Peyer's patch (tissue), 4 donors: Measurements from ENCODE around the gene CT45A2.
"Not testable (repeated sequence)": the region's sequence is repeated elsewhere in the genome, so short reads cannot be mapped to it uniquely, and the experiment has no call there.

Source experiments
- POLR2A ChIP-seq, 2 donors: fragments of 450-650 bp; IDR thresholded peaks; one replicate each; pipeline ENCODE4 v1.5.1; 2017; ENCODE audit warnings: antibody characterized with exemption in 2 of 2, mild to moderate bottlenecking in 2 of 2, moderate library complexity in 2 of 2
- TF ChIP-seq, protein P1 (sequence below), 6 experiments: fragments of 450-650 bp in 4 of 6; fragments of 200-600 bp in 2 of 6; sonication (generic) in 1 of 6; IDR thresholded peaks; one replicate each; pipeline ENCODE4 v1.5.1; 2017 to 2019; ENCODE audit warnings: antibody characterized with exemption in 6 of 6, mild to moderate bottlenecking in 3 of 6, moderate library complexity in 1 of 6

DNA sequence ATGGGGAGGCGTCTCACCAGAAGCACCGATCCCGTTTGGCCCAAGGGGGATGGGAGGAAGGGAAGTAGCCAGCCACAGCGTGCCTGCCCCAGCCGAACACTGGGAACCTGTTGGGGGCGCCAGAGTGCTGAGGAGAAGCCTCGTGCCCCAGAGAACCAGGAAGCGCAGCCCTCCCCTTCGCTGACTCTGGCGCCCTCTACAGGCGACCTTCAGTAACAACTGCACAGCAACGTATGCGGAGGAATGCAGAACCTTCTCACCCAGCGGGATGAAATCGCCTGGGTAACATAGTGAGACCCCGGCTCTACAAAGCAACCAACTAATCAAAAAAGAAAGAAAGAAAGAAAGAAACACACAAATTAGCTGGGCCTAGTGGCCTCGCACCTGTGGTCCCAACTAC, at the start of gene CT45A2:
- TF ChIP-seq, protein P1, sequence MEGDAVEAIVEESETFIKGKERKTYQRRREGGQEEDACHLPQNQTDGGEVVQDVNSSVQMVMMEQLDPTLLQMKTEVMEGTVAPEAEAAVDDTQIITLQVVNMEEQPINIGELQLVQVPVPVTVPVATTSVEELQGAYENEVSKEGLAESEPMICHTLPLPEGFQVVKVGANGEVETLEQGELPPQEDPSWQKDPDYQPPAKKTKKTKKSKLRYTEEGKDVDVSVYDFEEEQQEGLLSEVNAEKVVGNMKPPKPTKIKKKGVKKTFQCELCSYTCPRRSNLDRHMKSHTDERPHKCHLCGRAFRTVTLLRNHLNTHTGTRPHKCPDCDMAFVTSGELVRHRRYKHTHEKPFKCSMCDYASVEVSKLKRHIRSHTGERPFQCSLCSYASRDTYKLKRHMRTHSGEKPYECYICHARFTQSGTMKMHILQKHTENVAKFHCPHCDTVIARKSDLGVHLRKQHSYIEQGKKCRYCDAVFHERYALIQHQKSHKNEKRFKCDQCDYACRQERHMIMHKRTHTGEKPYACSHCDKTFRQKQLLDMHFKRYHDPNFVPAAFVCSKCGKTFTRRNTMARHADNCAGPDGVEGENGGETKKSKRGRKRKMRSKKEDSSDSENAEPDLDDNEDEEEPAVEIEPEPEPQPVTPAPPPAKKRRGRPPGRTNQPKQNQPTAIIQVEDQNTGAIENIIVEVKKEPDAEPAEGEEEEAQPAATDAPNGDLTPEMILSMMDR (IDR thresholded peaks at IDR 0.05): not testable (repeated sequence)
- TF ChIP-seq POLR2A (IDR thresholded peaks at IDR 0.05): not testable (repeated sequence)
